Muscle layer of colon (tissue), 2 donors: ENCODE results near the gene CRKL.
A peak's percentile ranks its signal among the peaks of the same experiment; 100 is the strongest.

Experiments
- H3K27ac ChIP-seq: one replicate; pipeline ENCODE4 v1.7.0; 2013; ENCODE audit warnings: low read depth, mild to moderate bottlenecking, low read length, moderate library complexity
- H3K27me3 ChIP-seq, 2 donors: one replicate each; pipeline ENCODE4 v1.7.0; 2013; ENCODE audit warnings: low read length in 2 of 2, mild to moderate bottlenecking in 2 of 2; ENCODE audit not compliant: insufficient read depth in 2 of 2, control insufficient read depth in 1 of 2
- H3K36me3 ChIP-seq: one replicate; pipeline ENCODE4 v1.7.0; 2013; ENCODE audit warnings: mild to moderate bottlenecking, low read length; ENCODE audit not compliant: insufficient read depth
- H3K4me1 ChIP-seq: one replicate; pipeline ENCODE4 v1.7.0; 2013; ENCODE audit warnings: mild to moderate bottlenecking, low read length; ENCODE audit not compliant: insufficient read depth
- H3K4me3 ChIP-seq, 2 donors: one replicate each; pipeline ENCODE4 v1.7.0; 2013; ENCODE audit warnings: low read length in 2 of 2, low read depth in 1 of 2, mild to moderate bottlenecking in 1 of 2, moderate library complexity in 1 of 2
- H3K9ac ChIP-seq: one replicate; pipeline ENCODE4 v1.7.0; 2013; ENCODE audit warnings: low read length
- H3K9me3 ChIP-seq: one replicate; pipeline ENCODE4 v1.7.0; 2013; ENCODE audit warnings: mild to moderate bottlenecking, low read length
- donor health status: abdominal sarcoma.
- donor health status: Adenocarcinoma of cecum.

The CRKL gene

GRCh38 chr22:20916916-20917810, at the start of gene CRKL:
CRKL (plus strand) TSS chr22:20917407; CDS start chr22:20917935, 528 bp downstream.
- Histone ChIP-seq H3K4me3 (peak within 1 kb of the TSS; percentile 77 to 97), H3K27me3 (no peaks in the 10 kb centered on the region), H3K9ac (peak within 1 kb of the TSS; percentile 87), H3K9me3 (no peaks in the 10 kb centered on the region), H3K4me1 (peaks cover 14% of the 10 kb centered on the region), H3K27ac (peak within 1 kb of the TSS; percentile 98), H3K36me3 (no peaks in the 10 kb centered on the region)

- Histone ChIP-seq H3K4me1 (peaks cover 21% of the 10 kb centered on the region), H3K4me3 (no peak overlapping the region), H3K27me3 (no peaks in the 10 kb centered on the region), H3K9ac (no peak overlapping the region), H3K9me3 (no peaks in the 10 kb centered on the region), H3K36me3 (peaks cover 10% of the 10 kb centered on the region), H3K27ac (no peak overlapping the region)
Measured at GRCh38 chr22:20868025-20868962, 48.9 kb upstream of the CRKL start.

- peaks cover 10% of the 10 kb centered on the region for H3K36me3 ChIP-seq
- H3K4me3 ChIP-seq: no peak overlapping the region
- peaks cover 21% of the 10 kb centered on the region for H3K4me1 ChIP-seq
- no peaks in the 10 kb centered on the region for H3K27me3 ChIP-seq
- H3K9me3 ChIP-seq: no peaks in the 10 kb centered on the region
- no peak overlapping the region for H3K9ac ChIP-seq
- no peak overlapping the region for H3K27ac ChIP-seq
Measured at GRCh38 chr22:20869234-20869633, 48.0 kb upstream of the CRKL start.

- no peaks in the 10 kb centered on the region for H3K27me3 ChIP-seq
- no peaks in the 10 kb centered on the region for H3K9me3 ChIP-seq
- H3K27ac ChIP-seq: no peak overlapping the region
- no peak overlapping the region for H3K4me3 ChIP-seq
- peaks cover 3% of the 10 kb centered on the region for H3K4me1 ChIP-seq
- no peak overlapping the region for H3K9ac ChIP-seq
- H3K36me3 ChIP-seq: peaks cover 19% of the 10 kb centered on the region
Measured at GRCh38 chr22:20873214-20873613, 44.0 kb upstream of the CRKL start.

GRCh38 chr22:20875296-20875695, 41.9 kb upstream of the CRKL start:
- no peak overlapping the region for H3K27ac ChIP-seq
- H3K27me3 ChIP-seq: no peaks in the 10 kb centered on the region
- no peaks in the 10 kb centered on the region for H3K9me3 ChIP-seq
- no peaks in the 10 kb centered on the region for H3K4me1 ChIP-seq
- H3K9ac ChIP-seq: no peak overlapping the region
- no peak overlapping the region for H3K4me3 ChIP-seq
- H3K36me3 ChIP-seq: peaks cover 16% of the 10 kb centered on the region

GRCh38 chr22:20877715-20878114, 39.5 kb upstream of the CRKL start:
- Histone ChIP-seq H3K27me3 (no peaks in the 10 kb centered on the region), H3K4me3 (no peak overlapping the region), H3K9me3 (no peaks in the 10 kb centered on the region), H3K4me1 (no peaks in the 10 kb centered on the region), H3K27ac (no peak overlapping the region), H3K9ac (no peak overlapping the region), H3K36me3 (peaks cover 21% of the 10 kb centered on the region)

GRCh38 chr22:20881231-20881630, 36.0 kb upstream of the CRKL start:
- peaks cover 28% of the 10 kb centered on the region for H3K36me3 ChIP-seq
- no peak overlapping the region for H3K9ac ChIP-seq
- peaks cover 6% of the 10 kb centered on the region for H3K4me1 ChIP-seq
- no peak overlapping the region for H3K4me3 ChIP-seq
- H3K9me3 ChIP-seq: no peaks in the 10 kb centered on the region
- H3K27me3 ChIP-seq: no peaks in the 10 kb centered on the region
- no peak overlapping the region for H3K27ac ChIP-seq

- Histone ChIP-seq H3K4me1 (peaks cover 6% of the 10 kb centered on the region), H3K4me3 (no peak overlapping the region), H3K9ac (no peak overlapping the region), H3K9me3 (no peaks in the 10 kb centered on the region), H3K27me3 (no peaks in the 10 kb centered on the region), H3K36me3 (peaks cover 28% of the 10 kb centered on the region), H3K27ac (no peak overlapping the region)
Measured at GRCh38 chr22:20881869-20882815, 35.1 kb upstream of the CRKL start.

- Histone ChIP-seq H3K9ac (no peak overlapping the region), H3K4me1 (peaks cover 6% of the 10 kb centered on the region), H3K27ac (no peak overlapping the region), H3K27me3 (no peaks in the 10 kb centered on the region), H3K4me3 (no peak overlapping the region), H3K36me3 (peaks cover 34% of the 10 kb centered on the region), H3K9me3 (no peaks in the 10 kb centered on the region)
Measured at GRCh38 chr22:20882855-20883254, 34.4 kb upstream of the CRKL start.

GRCh38 chr22:20884454-20884853, 32.8 kb upstream of the CRKL start:
- Histone ChIP-seq H3K27ac (no peak overlapping the region), H3K4me1 (peaks cover 6% of the 10 kb centered on the region), H3K9me3 (no peaks in the 10 kb centered on the region), H3K27me3 (no peaks in the 10 kb centered on the region), H3K4me3 (no peak overlapping the region), H3K9ac (no peak overlapping the region), H3K36me3 (peaks cover 42% of the 10 kb centered on the region)
